Fibroblast of the aortic adventitia (primary cell): Measurements from ENCODE around the gene BEST2. TPM values are rescaled to one million over a fixed set of nuclear protein-coding genes. Genes with fewer than 3 reads are reported as not detected.

Experiments
- DNase-seq: peaks from one replicate; pipeline ENCODE4 v3.0.0-alpha.2; 2010; ENCODE audit warnings: low read depth
- H3K4me3 ChIP-seq: 2 replicates; pipeline ENCODE4 v1.5.1; 2011; ENCODE audit warnings: low read depth, mild to moderate bottlenecking, control low read depth, low read length, moderate library complexity
- CTCF ChIP-seq: IDR thresholded peaks from 2 replicates; pipeline ENCODE4 v1.5.1; 2011; ENCODE audit warnings: mild to moderate bottlenecking, low read length, control low read depth, inconsistent platforms; ENCODE audit not compliant: insufficient read depth
- total RNA-seq: library from RNA; depleted of rRNA; stranded (reverse); fragments of >200 nt; gene quantifications from 2 replicates; pipeline ENCODE4 v1.2.3, GENCODE V29; 2012; ENCODE audit warnings: low replicate concordance

BEST2 gene
- total RNA-seq, 1 donor = not detected

GRCh38 chr19:12779162-12779993, 27.8 kb downstream of the BEST2 start:
- TF ChIP-seq CTCF = no peak
- peak overlapping the region; percentile 77 for H3K4me3 ChIP-seq
- DNase-seq = peak; percentile 95

DNA sequence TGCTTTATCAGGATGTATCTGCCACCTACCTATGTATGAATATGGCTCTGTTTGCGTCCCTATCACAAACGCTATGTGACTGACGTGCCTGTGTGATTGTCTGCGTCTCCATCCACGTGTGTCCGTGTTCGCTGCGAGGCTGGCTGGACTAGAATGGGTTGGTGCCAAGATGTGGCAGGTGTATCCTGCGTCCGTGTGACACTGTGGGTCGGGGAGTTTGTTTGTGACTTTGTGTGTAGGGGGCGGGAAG, 30.5 kb downstream of the BEST2 start:
- DNase-seq = no peak
- peak overlapping the region; percentile 55 for H3K4me3 ChIP-seq

GRCh38 chr19:12782424-12783290, 31.1 kb downstream of the BEST2 start:
- no peak for TF ChIP-seq CTCF
- DNase-seq = peak; percentile 91
- peak overlapping the region; percentile 60 for H3K4me3 ChIP-seq

More for the DNA sequence above, 30.5 kb downstream of the BEST2 start:
- no peak for TF ChIP-seq CTCF

- no peak for TF ChIP-seq CTCF
- DNase-seq = no peak
- peak overlapping the region; percentile 60 for H3K4me3 ChIP-seq
Measured at GRCh38 chr19:12783291-12783848, 31.8 kb downstream of the BEST2 start.

GRCh38 chr19:12783849-12784393, 32.3 kb downstream of the BEST2 start:
- TF ChIP-seq CTCF = no peak
- H3K4me3 ChIP-seq = no peak overlapping the region
- no peak for DNase-seq

- DNase-seq = no peak
- H3K4me3 ChIP-seq = no peak overlapping the region
Measured at GRCh38 chr19:12784394-12784870, 32.8 kb downstream of the BEST2 start.

More at GRCh38 chr19:12784394-12784870, 32.8 kb downstream of the BEST2 start:
- no peak for TF ChIP-seq CTCF
